ENCODE results near the gene SLC44A2.
A peak's percentile ranks its signal among the peaks of the same experiment; 100 is the strongest.
"Not testable (repeated sequence)": the region's sequence is repeated elsewhere in the genome, so short reads cannot be mapped to it uniquely, and the experiment has no call there.

The SLC44A2 gene

DNA sequence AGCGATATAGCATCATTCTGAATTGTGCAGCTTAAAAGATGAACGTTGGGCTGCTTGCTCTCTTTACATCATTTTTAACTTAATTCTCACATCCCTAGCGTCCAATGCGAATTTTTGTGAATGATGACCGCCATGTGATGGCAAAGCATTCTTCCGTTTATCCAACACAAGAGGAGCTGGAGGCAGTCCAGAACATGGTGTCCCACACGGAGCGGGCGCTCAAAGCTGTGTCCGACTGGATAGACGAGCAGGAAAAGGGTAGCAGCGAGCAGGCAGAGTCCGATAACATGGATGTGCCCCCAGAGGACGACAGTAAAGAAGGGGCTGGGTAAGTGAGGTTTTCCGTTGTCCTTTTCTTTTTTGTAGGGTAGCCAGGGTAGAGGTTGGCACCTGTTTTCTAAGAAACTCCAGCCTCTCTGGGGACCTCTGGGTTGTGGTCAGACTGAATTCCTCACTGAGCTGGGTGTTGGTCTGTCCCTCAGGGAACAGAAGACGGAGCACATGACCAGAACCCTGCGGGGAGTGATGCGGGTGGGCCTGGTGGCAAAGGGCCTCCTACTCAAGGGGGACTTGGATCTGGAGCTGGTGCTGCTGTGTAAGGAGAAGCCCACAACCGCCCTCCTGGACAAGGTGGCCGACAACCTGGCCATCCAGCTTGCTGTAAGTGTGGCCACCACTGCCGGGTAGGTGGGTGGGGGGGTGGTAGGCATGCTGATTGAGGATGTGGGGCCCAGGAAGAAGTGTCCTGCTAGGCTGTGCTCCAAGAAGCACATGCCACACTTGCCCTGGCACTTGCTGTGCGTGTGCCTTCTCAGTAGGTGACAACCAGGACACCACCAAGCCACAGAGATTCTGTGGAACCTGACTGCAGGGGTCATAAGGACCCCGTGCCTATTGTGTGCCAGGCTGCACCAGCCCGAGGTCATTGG, 45.8 kb downstream of the SLC44A2 start:
- H3K4me1 ChIP-seq (ENCODE audit: control insufficient read depth, insufficient read depth, low read length), result no peaks in the 10 kb centered on the region
- H3K36me3 ChIP-seq (ENCODE audit: control insufficient read depth, insufficient read depth, low read length), result peaks cover 92% of the 10 kb centered on the region

GRCh38 chr19:10671922-10672321, 46.6 kb downstream of the SLC44A2 start:
- H3K4me3 ChIP-seq (ENCODE audit: low read depth, low read length); H3K27me3 ChIP-seq (ENCODE audit: control insufficient read depth, insufficient read depth, low read length); H3K9ac ChIP-seq (ENCODE audit: low read depth, low read length); H3K9me3 ChIP-seq (ENCODE audit: control insufficient read depth, insufficient read depth, low read length); H3K4me1 ChIP-seq (ENCODE audit: control insufficient read depth, insufficient read depth, low read length); H3K27ac ChIP-seq (ENCODE audit: low read depth, low read length): not testable (repeated sequence)
- H3K36me3 ChIP-seq (ENCODE audit: control insufficient read depth, insufficient read depth, low read length), result peaks cover 88% of the 10 kb centered on the region

More for the DNA sequence above, 45.8 kb downstream of the SLC44A2 start:
- no peak overlapping the region for H3K27ac ChIP-seq (ENCODE audit: low read depth, low read length)
- H3K27me3 ChIP-seq (ENCODE audit: control insufficient read depth, insufficient read depth, low read length), result no peaks in the 10 kb centered on the region
- no peak overlapping the region for H3K9ac ChIP-seq (ENCODE audit: low read depth, low read length)
- no peak overlapping the region for H3K4me3 ChIP-seq (ENCODE audit: low read depth, low read length)
- no peaks in the 10 kb centered on the region for H3K9me3 ChIP-seq (ENCODE audit: control insufficient read depth, insufficient read depth, low read length)

GRCh38 chr19:10675214-10675613, 49.9 kb downstream of the SLC44A2 start:
- H3K4me3 ChIP-seq (ENCODE audit: low read depth, low read length); H3K9ac ChIP-seq (ENCODE audit: low read depth, low read length); H3K27me3 ChIP-seq (ENCODE audit: control insufficient read depth, insufficient read depth, low read length); H3K9me3 ChIP-seq (ENCODE audit: control insufficient read depth, insufficient read depth, low read length); H3K27ac ChIP-seq (ENCODE audit: low read depth, low read length); H3K4me1 ChIP-seq (ENCODE audit: control insufficient read depth, insufficient read depth, low read length): not testable (repeated sequence)
- H3K36me3 ChIP-seq (ENCODE audit: control insufficient read depth, insufficient read depth, low read length), result peaks cover 95% of the 10 kb centered on the region

- Histone ChIP-seq H3K9me3 (ENCODE audit: control insufficient read depth, insufficient read depth, low read length) (no peaks in the 10 kb centered on the region), H3K4me1 (ENCODE audit: control insufficient read depth, insufficient read depth, low read length) (no peaks in the 10 kb centered on the region), H3K27ac (ENCODE audit: low read depth, low read length) (no peak overlapping the region), H3K9ac (ENCODE audit: low read depth, low read length) (no peak overlapping the region), H3K27me3 (ENCODE audit: control insufficient read depth, insufficient read depth, low read length) (no peaks in the 10 kb centered on the region), H3K4me3 (ENCODE audit: low read depth, low read length) (no peak overlapping the region), H3K36me3 (ENCODE audit: control insufficient read depth, insufficient read depth, low read length) (peaks cover 95% of the 10 kb centered on the region)
Measured at GRCh38 chr19:10677751-10678150, 52.4 kb downstream of the SLC44A2 start.

GRCh38 chr19:10678813-10679212, 53.5 kb downstream of the SLC44A2 start:
- Histone ChIP-seq H3K4me3 (ENCODE audit: low read depth, low read length) (no peak overlapping the region), H3K27ac (ENCODE audit: low read depth, low read length) (no peak overlapping the region), H3K27me3 (ENCODE audit: control insufficient read depth, insufficient read depth, low read length) (no peaks in the 10 kb centered on the region), H3K9me3 (ENCODE audit: control insufficient read depth, insufficient read depth, low read length) (no peaks in the 10 kb centered on the region), H3K4me1 (ENCODE audit: control insufficient read depth, insufficient read depth, low read length) (no peaks in the 10 kb centered on the region), H3K9ac (ENCODE audit: low read depth, low read length) (no peak overlapping the region), H3K36me3 (ENCODE audit: control insufficient read depth, insufficient read depth, low read length) (peaks cover 95% of the 10 kb centered on the region)

- H3K27ac ChIP-seq (ENCODE audit: low read depth, low read length), result no peak overlapping the region
- no peak overlapping the region for H3K9ac ChIP-seq (ENCODE audit: low read depth, low read length)
- H3K36me3 ChIP-seq (ENCODE audit: control insufficient read depth, insufficient read depth, low read length), result peaks cover 96% of the 10 kb centered on the region
- H3K4me3 ChIP-seq (ENCODE audit: low read depth, low read length), result no peak overlapping the region
- H3K4me1 ChIP-seq (ENCODE audit: control insufficient read depth, insufficient read depth, low read length), result no peaks in the 10 kb centered on the region
- no peaks in the 10 kb centered on the region for H3K9me3 ChIP-seq (ENCODE audit: control insufficient read depth, insufficient read depth, low read length)
- H3K27me3 ChIP-seq (ENCODE audit: control insufficient read depth, insufficient read depth, low read length), result no peaks in the 10 kb centered on the region
Measured at GRCh38 chr19:10679743-10680142, 54.4 kb downstream of the SLC44A2 start.

DNA sequence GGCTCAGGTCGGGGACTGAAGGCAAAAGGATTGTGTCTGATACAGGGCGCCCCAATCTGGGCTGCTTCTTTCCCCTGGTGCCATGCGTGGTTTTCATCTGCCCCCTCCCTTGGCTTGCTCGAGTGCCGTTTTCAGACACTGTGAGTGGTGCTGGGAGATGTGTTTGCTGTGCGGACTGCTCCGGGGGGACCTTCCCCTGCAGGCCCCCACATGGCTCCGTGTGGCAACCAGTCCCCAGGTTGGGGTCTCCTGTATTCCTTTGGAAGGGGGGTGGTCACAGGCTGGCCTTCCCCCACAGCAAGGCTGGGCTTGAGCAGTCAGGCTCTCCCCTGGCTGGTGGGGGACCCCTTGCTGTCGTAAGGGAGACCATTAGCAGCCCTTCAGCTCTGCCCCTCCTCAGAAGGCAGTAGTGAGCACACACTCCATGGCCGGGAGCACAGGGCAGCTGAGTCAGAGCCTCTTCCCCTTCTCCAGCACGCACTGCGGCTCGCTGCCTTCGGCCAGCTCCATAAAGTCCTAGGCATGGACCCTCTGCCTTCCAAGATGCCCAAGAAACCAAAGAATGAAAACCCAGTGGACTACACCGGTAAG, 55.3 kb downstream of the SLC44A2 start:
- Histone ChIP-seq H3K9me3 (ENCODE audit: control insufficient read depth, insufficient read depth, low read length) (no peaks in the 10 kb centered on the region), H3K4me3 (ENCODE audit: low read depth, low read length) (no peak overlapping the region), H3K4me1 (ENCODE audit: control insufficient read depth, insufficient read depth, low read length) (no peaks in the 10 kb centered on the region), H3K36me3 (ENCODE audit: control insufficient read depth, insufficient read depth, low read length) (peaks cover 96% of the 10 kb centered on the region), H3K9ac (ENCODE audit: low read depth, low read length) (no peak overlapping the region), H3K27me3 (ENCODE audit: control insufficient read depth, insufficient read depth, low read length) (no peaks in the 10 kb centered on the region), H3K27ac (ENCODE audit: low read depth, low read length) (no peak overlapping the region)

- H3K4me3 ChIP-seq (ENCODE audit: low read depth, low read length), result no peak overlapping the region
- H3K27ac ChIP-seq (ENCODE audit: low read depth, low read length), result no peak overlapping the region
- no peaks in the 10 kb centered on the region for H3K4me1 ChIP-seq (ENCODE audit: control insufficient read depth, insufficient read depth, low read length)
- H3K9me3 ChIP-seq (ENCODE audit: control insufficient read depth, insufficient read depth, low read length), result no peaks in the 10 kb centered on the region
- H3K36me3 ChIP-seq (ENCODE audit: control insufficient read depth, insufficient read depth, low read length), result peaks cover 100% of the 10 kb centered on the region
- H3K9ac ChIP-seq (ENCODE audit: low read depth, low read length), result no peak overlapping the region
- no peaks in the 10 kb centered on the region for H3K27me3 ChIP-seq (ENCODE audit: control insufficient read depth, insufficient read depth, low read length)
Measured at GRCh38 chr19:10681658-10682057, 56.3 kb downstream of the SLC44A2 start.

- Histone ChIP-seq H3K36me3 (ENCODE audit: control insufficient read depth, insufficient read depth, low read length) (peaks cover 100% of the 10 kb centered on the region), H3K27ac (ENCODE audit: low read depth, low read length) (peak overlapping the region; percentile 63), H3K4me3 (ENCODE audit: low read depth, low read length) (no peak overlapping the region), H3K4me1 (ENCODE audit: control insufficient read depth, insufficient read depth, low read length) (no peaks in the 10 kb centered on the region), H3K27me3 (ENCODE audit: control insufficient read depth, insufficient read depth, low read length) (no peaks in the 10 kb centered on the region), H3K9ac (ENCODE audit: low read depth, low read length) (no peak overlapping the region), H3K9me3 (ENCODE audit: control insufficient read depth, insufficient read depth, low read length) (no peaks in the 10 kb centered on the region)
Measured at GRCh38 chr19:10682397-10683063, 57.2 kb downstream of the SLC44A2 start.

GRCh38 chr19:10683064-10683426, 57.7 kb downstream of the SLC44A2 start:
- Histone ChIP-seq H3K9me3 (ENCODE audit: control insufficient read depth, insufficient read depth, low read length) (no peaks in the 10 kb centered on the region), H3K36me3 (ENCODE audit: control insufficient read depth, insufficient read depth, low read length) (peaks cover 100% of the 10 kb centered on the region), H3K9ac (ENCODE audit: low read depth, low read length) (no peak overlapping the region), H3K4me1 (ENCODE audit: control insufficient read depth, insufficient read depth, low read length) (no peaks in the 10 kb centered on the region), H3K4me3 (ENCODE audit: low read depth, low read length) (no peak overlapping the region), H3K27ac (ENCODE audit: low read depth, low read length) (peak overlapping the region; percentile 63), H3K27me3 (ENCODE audit: control insufficient read depth, insufficient read depth, low read length) (no peaks in the 10 kb centered on the region)

DNA sequence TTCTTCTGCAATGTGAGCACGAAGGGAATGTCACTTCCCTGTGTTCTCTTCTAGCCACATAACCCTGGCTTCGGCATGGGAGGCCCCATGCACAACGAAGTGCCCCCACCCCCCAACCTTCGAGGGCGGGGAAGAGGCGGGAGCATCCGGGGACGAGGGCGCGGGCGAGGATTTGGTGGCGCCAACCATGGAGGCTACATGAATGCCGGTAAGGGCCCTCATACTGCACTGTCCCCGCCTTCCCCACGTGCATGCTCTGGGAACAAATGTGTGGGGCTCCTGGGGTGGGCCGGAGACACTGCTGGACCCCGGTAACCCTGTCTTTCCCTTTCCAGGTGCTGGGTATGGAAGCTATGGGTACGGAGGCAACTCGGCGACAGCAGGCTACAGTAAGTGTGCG, 58.2 kb downstream of the SLC44A2 start:
- H3K9me3 ChIP-seq (ENCODE audit: control insufficient read depth, insufficient read depth, low read length), result no peaks in the 10 kb centered on the region
- peaks cover 100% of the 10 kb centered on the region for H3K36me3 ChIP-seq (ENCODE audit: control insufficient read depth, insufficient read depth, low read length)
- no peak overlapping the region for H3K4me3 ChIP-seq (ENCODE audit: low read depth, low read length)
- H3K27me3 ChIP-seq (ENCODE audit: control insufficient read depth, insufficient read depth, low read length), result no peaks in the 10 kb centered on the region
- H3K4me1 ChIP-seq (ENCODE audit: control insufficient read depth, insufficient read depth, low read length), result no peaks in the 10 kb centered on the region
- peak overlapping the region; percentile 63 for H3K27ac ChIP-seq (ENCODE audit: low read depth, low read length)
- no peak overlapping the region for H3K9ac ChIP-seq (ENCODE audit: low read depth, low read length)
